Choroid plexus epithelial cell (primary cell): Measurements from ENCODE around the gene ZMYM3.

Experiments used
- DNase-seq: peaks from one replicate; pipeline ENCODE4 v3.0.0-alpha.2; 2010; ENCODE audit warnings: low read depth
- H3K4me3 ChIP-seq: 2 replicates; pipeline ENCODE4 v1.5.1; 2011; ENCODE audit warnings: low read depth, mild to moderate bottlenecking, control low read depth, low read length, moderate library complexity
- CTCF ChIP-seq: conservative IDR thresholded peaks from 2 replicates; pipeline ENCODE4 v1.5.1; 2011; ENCODE audit warnings: low read depth, mild to moderate bottlenecking, control low read depth, inconsistent platforms, low read length, moderate library complexity

The ZMYM3 gene

GRCh38 chrX:71210816-71211215 lies 43.1 kb downstream of the ZMYM3 start:
- no peak overlapping the region for H3K4me3 ChIP-seq
- DNase-seq, result no peak
- TF ChIP-seq CTCF, result no peak

- no peak for DNase-seq
- no peak for TF ChIP-seq CTCF
- H3K4me3 ChIP-seq, result no peak overlapping the region
These were observed 54.5 kb downstream of the ZMYM3 start for GRCh38 chrX:71199252-71200008.

DNA sequence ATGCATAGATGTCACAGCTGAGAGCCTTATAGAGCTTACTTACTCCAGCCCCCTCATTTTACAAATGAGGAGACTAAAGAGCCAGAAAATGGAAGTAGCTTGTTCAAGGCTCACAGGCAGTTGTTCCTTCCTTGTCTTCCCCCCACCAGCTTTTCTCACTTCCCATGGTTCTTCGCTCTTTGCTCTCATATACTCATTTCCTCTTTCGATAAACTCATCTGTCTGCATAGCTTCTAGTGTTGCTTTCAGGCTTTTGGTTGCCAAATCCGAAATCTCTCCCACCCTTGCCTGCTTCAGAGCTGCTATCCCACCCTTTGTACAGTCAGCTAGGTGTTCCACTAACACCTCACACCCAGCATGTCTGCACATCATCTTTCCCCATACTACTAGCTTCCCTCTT lies 55.9 kb downstream of the ZMYM3 start:
- TF ChIP-seq CTCF, result no peak
- DNase-seq, result no peak

DNA sequence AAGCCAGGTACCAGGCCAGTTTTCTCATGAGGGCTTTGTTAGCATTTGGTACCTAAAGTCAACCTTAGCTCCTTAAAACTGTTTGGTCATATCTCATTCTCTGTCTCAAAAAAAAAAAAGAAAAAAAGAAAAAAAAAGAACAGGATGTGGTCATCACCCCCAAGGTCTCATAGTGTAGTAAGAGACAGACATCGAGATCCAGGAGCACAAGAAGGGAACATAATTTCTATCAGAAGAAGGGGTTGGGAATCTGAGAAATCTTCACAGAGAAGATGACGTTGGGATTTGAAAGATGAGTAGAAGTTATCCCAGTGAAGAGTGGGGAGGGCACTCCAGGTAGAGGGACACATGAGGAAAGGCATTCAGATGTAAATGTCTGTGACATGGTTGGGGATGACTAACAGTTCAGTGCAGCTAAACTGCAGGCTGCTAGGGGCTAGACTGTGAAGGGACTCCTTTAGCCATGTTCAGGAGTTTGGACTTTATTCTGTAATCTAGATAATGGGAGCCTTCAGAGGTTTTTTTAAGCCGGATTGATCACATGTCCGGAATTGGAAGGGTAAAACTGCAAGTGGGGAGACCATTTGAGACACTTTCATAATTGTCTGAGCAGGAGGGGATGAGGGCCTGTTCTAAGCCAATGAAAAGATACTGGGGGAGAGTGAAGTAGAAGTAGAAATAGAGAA lies 57.8 kb downstream of the ZMYM3 start:
- DNase-seq, result no peak
- no peak overlapping the region for H3K4me3 ChIP-seq
- TF ChIP-seq CTCF, result no peak

More for the DNA sequence above, 55.9 kb downstream of the ZMYM3 start:
- no peak overlapping the region for H3K4me3 ChIP-seq

GRCh38 chrX:71191248-71191647 lies 62.7 kb downstream of the ZMYM3 start:
- no peak overlapping the region for H3K4me3 ChIP-seq
- TF ChIP-seq CTCF, result no peak
- DNase-seq, result no peak
